ENCODE results near the gene UBE2B.
"Not testable (repeated sequence)": the region's sequence is repeated elsewhere in the genome, so short reads cannot be mapped to it uniquely, and the experiment has no call there.

Gene UBE2B

GRCh38 chr5:134398609-134399155 lies 27.3 kb downstream of the UBE2B start:
- DNase-seq (ENCODE audit: low read depth in 3 of 3) = no peak

DNA sequence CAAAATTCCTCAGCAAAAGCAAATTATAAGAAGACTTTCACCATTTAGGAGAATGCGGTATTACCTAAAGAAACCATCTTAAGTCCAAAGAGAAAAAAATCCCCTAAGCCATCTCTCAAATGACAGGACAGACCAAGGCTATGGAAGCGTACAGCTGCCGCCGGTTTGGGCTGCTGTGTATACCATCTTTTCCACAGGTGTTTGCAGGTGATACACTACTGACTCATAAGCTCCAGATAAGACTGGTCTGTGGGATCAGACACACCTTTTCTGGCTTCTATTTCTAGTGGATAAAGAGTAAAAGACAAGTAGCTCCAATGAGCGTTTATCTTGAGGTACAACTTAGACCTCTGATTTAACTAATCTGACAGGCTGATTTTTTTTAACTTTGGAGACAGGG lies 32.6 kb downstream of the UBE2B start:
- no peak for DNase-seq (ENCODE audit: low read depth in 3 of 3)

DNA sequence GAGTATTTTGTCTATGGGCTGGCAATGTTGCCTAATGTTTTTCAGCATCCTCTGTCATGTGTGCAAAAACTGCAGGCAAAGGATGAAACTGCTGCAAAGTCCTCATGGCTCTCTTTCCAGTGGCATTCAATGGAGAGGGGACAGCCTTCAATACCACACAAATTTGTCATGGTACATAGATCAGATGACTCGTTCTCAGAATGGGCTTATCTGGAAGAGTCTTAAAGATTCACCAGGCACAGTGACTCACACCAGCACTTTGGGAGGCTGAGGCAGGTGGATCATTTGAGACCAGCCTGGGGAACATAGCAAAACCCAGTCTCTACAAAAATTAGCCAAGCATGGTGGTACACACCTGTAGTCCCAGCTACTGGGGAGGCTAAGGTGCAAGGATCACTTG lies 35.0 kb downstream of the UBE2B start:
- DNase-seq (ENCODE audit: low read depth in 3 of 3) = peak in 1 of 3 donors; percentile 5

GRCh38 chr5:134409321-134409720 lies 38.0 kb downstream of the UBE2B start:
- no peak for DNase-seq (ENCODE audit: low read depth in 3 of 3)

GRCh38 chr5:134410822-134411221 lies 39.5 kb downstream of the UBE2B start:
- DNase-seq (ENCODE audit: low read depth in 3 of 3) = no peak

DNA sequence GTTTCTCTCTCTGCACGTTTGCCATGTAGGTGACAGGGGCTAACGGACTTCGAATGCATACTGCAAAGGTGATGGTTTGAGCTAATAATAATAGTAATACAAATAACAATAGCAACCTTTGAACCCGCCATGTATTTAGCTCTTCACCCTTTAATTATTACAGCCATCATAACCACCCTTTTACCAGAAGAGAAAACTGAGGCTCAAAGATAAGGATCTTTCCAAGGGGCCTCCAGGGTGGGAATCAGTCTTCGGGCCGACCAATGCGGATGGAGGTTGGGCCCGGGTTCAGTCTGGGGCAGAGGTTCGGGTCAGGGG lies 39.8 kb downstream of the UBE2B start:
- no peak for DNase-seq (ENCODE audit: low read depth in 3 of 3)

- peak; percentile 80 to 85 (median 82) for DNase-seq (ENCODE audit: low read depth in 3 of 3)
These were observed 40.3 kb downstream of the UBE2B start, which contains the start of gene CDKN2AIPNL for GRCh38 chr5:134411546-134412266. Gene CDKN2AIPNL, minus strand, starts transcription at chr5:134411881. Its CDS starts 27 bp downstream, at chr5:134411854.

GRCh38 chr5:134413046-134413445 lies 41.7 kb downstream of the UBE2B start:
- no peak for DNase-seq (ENCODE audit: low read depth in 3 of 3)

DNA sequence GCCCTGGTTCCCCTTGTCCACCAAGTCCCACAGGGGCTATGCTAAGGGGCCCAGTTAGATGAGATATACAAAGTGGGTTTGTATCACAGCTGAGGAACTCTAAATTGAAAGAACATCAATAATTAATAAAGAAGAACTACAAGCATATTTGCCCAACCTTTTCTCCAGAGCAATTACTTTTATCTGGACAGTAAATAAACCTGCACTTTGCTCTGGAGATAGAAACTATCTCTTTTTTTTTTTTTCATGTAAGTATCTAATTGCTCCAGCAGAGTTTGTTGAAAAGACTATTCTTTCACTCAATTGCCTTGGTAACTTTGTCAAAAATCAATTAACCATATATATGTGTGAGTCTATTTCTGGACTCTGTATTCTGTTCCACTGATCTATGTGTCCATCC lies 46.3 kb downstream of the UBE2B start:
- no peak for DNase-seq (ENCODE audit: low read depth in 3 of 3)

DNA sequence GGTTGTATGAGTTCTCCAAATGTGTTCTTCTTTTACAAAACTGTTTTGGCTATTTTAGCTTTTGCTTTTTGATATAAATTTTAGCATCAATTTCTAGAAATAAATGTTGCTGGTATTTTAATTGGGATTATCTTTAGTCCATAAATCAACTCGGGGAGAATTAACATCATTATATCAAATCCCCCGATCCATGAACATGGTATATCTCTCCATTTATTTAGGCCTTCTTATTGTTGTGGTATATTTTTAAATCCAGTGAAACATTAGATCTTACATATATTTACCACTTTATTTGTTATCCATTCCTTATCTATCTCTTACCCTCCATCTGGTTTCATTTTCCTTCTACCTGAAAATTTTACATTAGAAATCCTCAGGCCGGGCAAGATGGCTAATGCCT lies 47.6 kb downstream of the UBE2B start:
- no peak for DNase-seq (ENCODE audit: low read depth in 3 of 3)

GRCh38 chr5:134420343-134420742 lies 49.0 kb downstream of the UBE2B start:
- no peak for DNase-seq (ENCODE audit: low read depth in 3 of 3)

GRCh38 chr5:134421038-134421437 lies 49.7 kb downstream of the UBE2B start:
- DNase-seq (ENCODE audit: low read depth in 3 of 3) = not testable (repeated sequence)

- DNase-seq (ENCODE audit: low read depth in 3 of 3) = no peak
These were observed 51.5 kb downstream of the UBE2B start for GRCh38 chr5:134422791-134423365.

- DNase-seq (ENCODE audit: low read depth in 3 of 3) = no peak
These were observed 52.0 kb downstream of the UBE2B start for GRCh38 chr5:134423376-134423775.

DNA sequence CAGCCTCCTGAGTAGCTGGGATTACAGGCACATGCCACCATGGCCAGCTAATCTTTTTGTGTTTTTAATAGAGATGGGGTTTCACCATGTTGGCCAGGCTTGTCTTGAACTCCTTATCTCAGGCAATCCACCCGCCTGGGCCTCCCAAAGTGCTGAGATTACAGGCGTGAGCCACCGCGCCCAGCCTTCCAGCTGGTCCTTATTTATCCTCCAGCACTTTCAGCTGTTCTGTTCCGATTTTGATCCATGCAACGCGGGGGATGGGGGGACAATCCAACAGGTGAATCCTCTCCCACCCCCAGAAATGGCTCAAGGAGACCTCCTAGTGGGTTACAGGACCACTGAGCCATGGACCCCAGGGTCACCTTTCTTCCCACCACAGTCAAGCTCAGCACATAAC lies 55.0 kb downstream of the UBE2B start:
- DNase-seq (ENCODE audit: low read depth in 3 of 3) = no peak

- DNase-seq (ENCODE audit: low read depth in 3 of 3) = no peak
These were observed 56.2 kb downstream of the UBE2B start for GRCh38 chr5:134427540-134428041.

DNA sequence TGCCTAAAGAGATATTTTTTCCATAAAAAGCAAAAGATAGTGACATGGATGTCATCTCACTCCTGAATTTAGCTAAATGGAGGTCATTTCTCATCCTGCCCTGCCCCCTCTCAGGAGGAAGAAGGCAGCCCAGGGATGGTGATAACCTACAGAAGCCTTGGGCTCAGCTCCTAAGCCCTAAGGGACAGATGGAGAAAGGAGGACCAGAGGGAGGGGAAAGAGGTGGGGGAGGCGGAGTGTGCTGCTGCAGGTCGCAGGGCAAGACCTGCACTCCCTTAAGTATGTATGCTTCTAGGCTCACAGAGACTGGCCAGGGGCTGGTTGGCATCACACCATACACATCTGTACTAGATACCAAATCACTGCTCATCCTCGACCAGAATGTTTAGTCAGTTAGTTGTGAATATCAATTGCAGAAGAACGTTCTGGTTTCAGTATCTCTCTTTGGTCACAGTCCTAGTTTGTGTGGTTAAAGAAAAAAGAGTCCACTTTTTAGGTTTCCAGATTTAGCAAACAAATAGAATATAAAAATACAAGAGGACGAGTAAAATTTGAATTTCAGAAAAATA lies 58.7 kb downstream of the UBE2B start:
- no peak for DNase-seq (ENCODE audit: low read depth in 3 of 3)

- DNase-seq (ENCODE audit: low read depth in 3 of 3) = peak in 1 of 3 donors; percentile 13
These were observed 60.8 kb downstream of the UBE2B start for GRCh38 chr5:134432174-134432573.

DNA sequence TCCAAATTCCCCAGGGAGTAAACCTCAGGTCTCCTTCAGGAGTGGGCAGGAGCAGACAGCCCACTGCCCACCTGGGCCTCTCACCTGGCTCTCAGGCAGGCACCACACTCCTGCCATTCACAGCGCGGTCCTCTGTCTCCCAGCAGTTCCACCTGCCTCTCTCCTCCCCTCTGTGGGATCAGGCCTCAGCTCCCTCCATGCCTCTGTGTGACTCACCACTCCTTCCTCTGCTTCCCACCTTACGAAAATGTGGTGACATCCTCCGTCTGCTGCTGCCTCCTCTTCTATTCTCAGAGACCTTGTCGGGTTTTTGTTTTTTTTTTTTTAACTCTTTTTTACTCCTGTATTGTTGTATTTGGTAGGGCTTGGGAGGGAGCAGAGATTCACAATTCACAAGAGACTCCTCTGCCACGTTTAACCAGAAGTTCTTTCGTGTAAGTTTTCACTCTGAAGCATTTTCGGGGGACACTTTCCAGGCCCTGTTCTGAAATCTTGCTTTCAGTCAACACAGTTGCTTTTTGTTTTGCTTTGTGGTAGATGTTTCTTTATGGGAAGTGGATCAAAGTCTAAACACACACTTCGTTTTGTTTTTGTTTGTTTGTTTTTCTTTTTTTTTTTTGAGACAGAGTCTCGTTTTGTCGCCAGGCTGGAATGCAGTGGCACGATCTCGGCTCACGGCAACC lies 61.4 kb downstream of the UBE2B start:
- no peak for DNase-seq (ENCODE audit: low read depth in 3 of 3)

GRCh38 chr5:134435560-134435959 lies 64.2 kb downstream of the UBE2B start:
- DNase-seq (ENCODE audit: low read depth in 3 of 3) = peak in 2 of 3 donors; percentile 23 to 40

GRCh38 chr5:134436523-134437339 lies 65.4 kb downstream of the UBE2B start:
- DNase-seq (ENCODE audit: low read depth in 3 of 3) = peak in 2 of 3 donors; percentile 43

Measured in stimulated activated CD4-positive, alpha-beta T cell treated with anti-CD3 and anti-CD28 coated beads, TNF-alpha, amount 100 ng/mL, for 48 hours (primary cell).